ENCODE measurements around the gene PLXNB3. TPM values are rescaled to one million over a fixed set of nuclear protein-coding genes. Genes with fewer than 3 reads are reported as not detected.

The PLXNB3 gene
- total and polyA plus RNA-seq, 8 donors, result 4.0 to 28.6 (median 6.2) TPM

DNA sequence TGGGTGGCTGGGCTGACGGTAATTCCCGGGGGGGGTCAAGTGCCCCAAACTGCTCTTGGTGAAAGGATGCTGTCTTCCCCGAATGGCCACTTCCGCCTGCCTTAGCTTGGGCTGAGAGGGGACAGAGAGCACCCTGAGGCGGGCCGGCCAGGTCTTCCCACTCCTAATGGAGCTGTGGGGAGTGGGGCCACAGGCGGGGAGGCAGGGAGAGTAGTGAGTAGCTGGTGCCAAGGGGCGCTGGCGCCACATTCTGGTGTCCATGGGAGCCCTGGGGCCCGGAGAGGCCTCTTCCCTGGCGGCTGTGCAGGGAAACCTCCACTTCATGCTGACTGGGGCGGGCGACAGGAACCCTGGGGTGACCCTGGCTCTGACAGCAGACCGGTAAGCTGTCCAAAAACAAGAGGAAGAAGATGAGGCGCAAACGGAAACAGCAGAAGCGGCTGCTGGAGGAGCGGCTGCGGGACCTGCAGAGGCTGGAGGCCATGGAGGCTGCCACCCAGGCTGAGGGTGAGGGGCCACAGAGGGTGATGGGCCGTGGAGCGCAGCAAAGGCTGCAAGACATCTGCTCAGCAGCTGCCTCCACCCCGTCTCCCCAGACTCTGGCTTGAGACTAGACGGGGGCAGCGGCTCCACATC, 19.4 kb downstream of the PLXNB3 start:
- Histone ChIP-seq H3K9me3 (no peaks in the 10 kb centered on the region), H3K4me3 (no peak overlapping the region), H3K27ac (no peak overlapping the region), H3K27me3 (no peaks in the 10 kb centered on the region), H3K4me1 (no peaks in the 10 kb centered on the region), H3K36me3 (peaks cover 0 to 10% (median 8%) of the 10 kb centered on the region in 3 donors)
- no peak for FAIRE-seq
- TF ChIP-seq, protein P1, sequence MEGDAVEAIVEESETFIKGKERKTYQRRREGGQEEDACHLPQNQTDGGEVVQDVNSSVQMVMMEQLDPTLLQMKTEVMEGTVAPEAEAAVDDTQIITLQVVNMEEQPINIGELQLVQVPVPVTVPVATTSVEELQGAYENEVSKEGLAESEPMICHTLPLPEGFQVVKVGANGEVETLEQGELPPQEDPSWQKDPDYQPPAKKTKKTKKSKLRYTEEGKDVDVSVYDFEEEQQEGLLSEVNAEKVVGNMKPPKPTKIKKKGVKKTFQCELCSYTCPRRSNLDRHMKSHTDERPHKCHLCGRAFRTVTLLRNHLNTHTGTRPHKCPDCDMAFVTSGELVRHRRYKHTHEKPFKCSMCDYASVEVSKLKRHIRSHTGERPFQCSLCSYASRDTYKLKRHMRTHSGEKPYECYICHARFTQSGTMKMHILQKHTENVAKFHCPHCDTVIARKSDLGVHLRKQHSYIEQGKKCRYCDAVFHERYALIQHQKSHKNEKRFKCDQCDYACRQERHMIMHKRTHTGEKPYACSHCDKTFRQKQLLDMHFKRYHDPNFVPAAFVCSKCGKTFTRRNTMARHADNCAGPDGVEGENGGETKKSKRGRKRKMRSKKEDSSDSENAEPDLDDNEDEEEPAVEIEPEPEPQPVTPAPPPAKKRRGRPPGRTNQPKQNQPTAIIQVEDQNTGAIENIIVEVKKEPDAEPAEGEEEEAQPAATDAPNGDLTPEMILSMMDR (IDR thresholded peaks at IDR 0.05), result no peak
- WGBS, 2 donors, result 85 to 86% methylated on average over 23 to 24 of the region's 24 CpGs
- ATAC-seq, result no peak
- intact Hi-C loops (cut with DNase I), result no loop called here
- DNase-seq, result no peak

DNA sequence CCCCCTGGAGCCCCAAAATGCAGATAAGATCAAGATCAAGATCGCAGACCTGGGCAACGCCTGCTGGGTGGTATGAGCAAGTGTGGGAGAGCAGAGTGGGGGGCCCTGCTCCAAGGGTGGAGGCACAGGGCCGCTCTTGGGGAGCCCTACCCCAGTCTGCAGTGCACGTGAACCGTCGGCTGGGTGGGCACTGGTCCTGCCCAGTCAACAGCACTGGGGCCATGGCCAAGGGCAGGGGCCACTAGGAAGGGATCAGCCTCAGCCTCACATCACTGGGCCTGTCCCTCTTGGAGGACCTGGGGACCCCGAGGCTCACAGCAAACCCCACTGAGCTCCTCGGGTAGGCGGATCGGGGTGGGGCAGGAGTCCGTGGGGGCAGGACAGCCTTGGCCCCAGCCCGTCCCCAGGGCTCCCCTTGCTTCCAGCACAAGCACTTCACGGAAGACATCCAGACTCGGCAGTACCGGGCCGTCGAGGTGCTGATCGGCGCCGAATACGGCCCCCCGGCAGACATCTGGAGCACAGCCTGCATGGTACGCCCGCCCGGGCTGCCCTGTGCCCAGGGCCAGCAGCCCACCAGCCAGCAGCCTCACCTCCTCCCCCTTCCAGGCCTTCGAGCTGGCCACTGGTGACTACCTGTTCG, 20.4 kb downstream of the PLXNB3 start:
- WGBS, 2 donors, result 91 to 94% methylated on average over 27 of the region's 27 CpGs
- peaks cover 0 to 10% (median 8%) of the 10 kb centered on the region in 3 donors for H3K36me3 ChIP-seq
- no peak overlapping the region for H3K27ac ChIP-seq
- intact Hi-C loops (cut with DNase I), result no loop called here
- no peaks in the 10 kb centered on the region for H3K4me1 ChIP-seq
- H3K27me3 ChIP-seq, result no peaks in the 10 kb centered on the region
- ATAC-seq (no peak), FAIRE-seq (no peak), DNase-seq (no peak)
- no peaks in the 10 kb centered on the region for H3K9me3 ChIP-seq
- TF ChIP-seq, protein P1 (IDR thresholded peaks at IDR 0.05), result no peak
- no peak overlapping the region for H3K4me3 ChIP-seq

DNA sequence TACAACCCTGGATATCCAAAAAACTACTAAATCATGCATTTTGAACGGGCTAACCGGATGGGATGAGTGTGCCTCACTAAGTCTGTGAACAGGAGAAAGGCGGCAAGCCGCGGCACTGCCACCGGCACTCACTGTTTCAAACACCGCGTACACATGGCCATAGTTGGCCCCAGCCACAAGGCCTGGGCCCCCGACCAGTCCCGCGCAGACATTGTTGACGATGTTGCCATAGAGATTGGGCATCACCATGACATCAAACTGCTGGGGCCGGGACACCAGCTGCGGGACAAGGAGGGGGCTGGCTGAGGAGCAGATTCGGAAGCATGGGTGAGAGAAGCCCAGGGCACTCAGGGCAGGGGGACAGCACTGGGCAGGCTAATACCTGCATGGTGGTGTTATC, 22.6 kb downstream of the PLXNB3 start:
- intact Hi-C loops (cut with DNase I), result no loop called here
- TF ChIP-seq, protein P1 (IDR thresholded peaks at IDR 0.05), result no peak
- Histone ChIP-seq H3K9me3 (no peaks in the 10 kb centered on the region), H3K4me1 (no peaks in the 10 kb centered on the region), H3K4me3 (no peak overlapping the region), H3K27me3 (no peaks in the 10 kb centered on the region), H3K27ac (no peak overlapping the region), H3K36me3 (peaks cover 0 to 10% (median 8%) of the 10 kb centered on the region in 3 donors)
- no peak for ATAC-seq
- no peak for DNase-seq
- no peak for FAIRE-seq
- WGBS, 2 donors, result 89 to 90% methylated on average over 15 of the region's 15 CpGs

DNA sequence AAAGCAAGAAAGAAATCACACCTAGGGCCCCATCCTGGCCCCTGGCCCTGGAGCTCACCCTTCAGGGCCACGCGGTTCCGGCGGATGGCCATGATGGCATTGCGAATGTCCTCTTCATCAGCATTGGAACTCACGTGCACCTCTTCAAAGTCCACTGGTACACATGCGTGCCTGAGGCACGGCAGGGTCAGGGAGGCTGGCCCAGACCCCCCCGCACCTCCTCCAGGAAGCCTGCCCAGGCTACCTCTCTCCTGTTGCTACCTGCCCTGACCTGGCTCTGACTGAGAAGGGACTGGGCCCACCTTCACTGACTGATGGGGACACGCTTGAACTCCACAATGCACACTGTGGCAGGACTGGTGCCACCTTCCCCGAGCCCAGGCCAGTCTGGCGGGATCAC, 25.6 kb downstream of the PLXNB3 start:
- peaks cover 0 to 10% (median 8%) of the 10 kb centered on the region in 3 donors for H3K36me3 ChIP-seq
- no peaks in the 10 kb centered on the region for H3K9me3 ChIP-seq
- no peak overlapping the region for H3K4me3 ChIP-seq
- H3K4me1 ChIP-seq, result peaks cover 0 to 7% (median 0%) of the 10 kb centered on the region in 3 donors
- TF ChIP-seq, protein P1 (IDR thresholded peaks at IDR 0.05), result no peak
- H3K27ac ChIP-seq, result no peak overlapping the region
- no peak for ATAC-seq
- FAIRE-seq, result no peak
- 88 to 94% methylated on average over 12 of the region's 12 CpGs for WGBS, 2 donors
- H3K27me3 ChIP-seq, result no peaks in the 10 kb centered on the region
- intact Hi-C loops (cut with DNase I), result no loop called here
- DNase-seq, result no peak
